ENCODE results near the gene UBAP1. TPM values are rescaled to one million over a fixed set of nuclear protein-coding genes. Genes with fewer than 3 reads are reported as not detected.

The UBAP1 gene
- total and polyA plus RNA-seq, 9 of the 15 experiments (the other 6 are each of a cell fraction or from before 2014, with no cell fraction given): 1.3 to 33.4 (median 16.5) TPM

- TF ChIP-seq SP1 (CRISPR knock-in tag; IDR thresholded peaks at IDR 0.05) (peak; percentile 81; the same call in 1 of the 2 replicates), SMARCA4 (IDR thresholded peaks at IDR 0.05) (peak; percentile 32; the same call in 1 of the 2 replicates), MTA1 (IDR thresholded peaks at IDR 0.05; ENCODE audit: borderline replicate concordance) (0 out of 2 replicates have a peak, but pooled peaks have one; percentile 14), CEBPG (CRISPR knock-in tag; IDR thresholded peaks at IDR 0.05) (0 out of 2 replicates have a peak, but pooled peaks have one; percentile 7), CEBPG (tag; conservative IDR thresholded peaks at IDR 0.05 in 1 of 2, IDR thresholded peaks at IDR 0.05 in 1 of 2) (no peak), RBM14 (IDR thresholded peaks at IDR 0.05; ENCODE audit: borderline replicate concordance, insufficient read depth, low read depth, low read length) (no peak), RFX5 (IDR thresholded peaks at IDR 0.05; ENCODE audit: low read depth, low read length) (no peak), ATF7 (IDR thresholded peaks at IDR 0.05) (peak; percentile 99), KDM5B (IDR thresholded peaks at IDR 0.05; ENCODE audit: insufficient replicate concordance, low read depth, low read length) (peak; percentile 82), TEAD4 (IDR thresholded peaks at IDR 0.05; ENCODE audit: low read length) (peak; percentile 21; the same call in 1 of the 2 replicates), TEAD4 (CRISPR knock-in tag; IDR thresholded peaks at IDR 0.05; ENCODE audit: borderline replicate concordance) (no peak), CEBPZ (IDR thresholded peaks at IDR 0.05; ENCODE audit: borderline replicate concordance, low read depth, low read length) (no peak), CREB1 (IDR thresholded peaks at IDR 0.05) (peak; percentile 89), CREB1 (CRISPR knock-in tag; IDR thresholded peaks at IDR 0.05) (peak; percentile 92), MAZ (CRISPR knock-in tag; conservative IDR thresholded peaks at IDR 0.05 in 1 of 2, IDR thresholded peaks at IDR 0.05 in 1 of 2) (peak; percentile 78 to 79; a peak in 3 of 4 replicates), STAT5A (IDR thresholded peaks at IDR 0.05; ENCODE audit: borderline replicate concordance, low read length) (no peak), ETV5 (CRISPR knock-in tag; IDR thresholded peaks at IDR 0.05; ENCODE audit: low read depth) (0 out of 2 replicates have a peak, but pooled peaks have one; percentile 20), TAF15 (IDR thresholded peaks at IDR 0.05; ENCODE audit: low read depth, low read length) (no peak), BCOR (IDR thresholded peaks at IDR 0.05) (no peak)
- TF ChIP-seq, protein P1, sequence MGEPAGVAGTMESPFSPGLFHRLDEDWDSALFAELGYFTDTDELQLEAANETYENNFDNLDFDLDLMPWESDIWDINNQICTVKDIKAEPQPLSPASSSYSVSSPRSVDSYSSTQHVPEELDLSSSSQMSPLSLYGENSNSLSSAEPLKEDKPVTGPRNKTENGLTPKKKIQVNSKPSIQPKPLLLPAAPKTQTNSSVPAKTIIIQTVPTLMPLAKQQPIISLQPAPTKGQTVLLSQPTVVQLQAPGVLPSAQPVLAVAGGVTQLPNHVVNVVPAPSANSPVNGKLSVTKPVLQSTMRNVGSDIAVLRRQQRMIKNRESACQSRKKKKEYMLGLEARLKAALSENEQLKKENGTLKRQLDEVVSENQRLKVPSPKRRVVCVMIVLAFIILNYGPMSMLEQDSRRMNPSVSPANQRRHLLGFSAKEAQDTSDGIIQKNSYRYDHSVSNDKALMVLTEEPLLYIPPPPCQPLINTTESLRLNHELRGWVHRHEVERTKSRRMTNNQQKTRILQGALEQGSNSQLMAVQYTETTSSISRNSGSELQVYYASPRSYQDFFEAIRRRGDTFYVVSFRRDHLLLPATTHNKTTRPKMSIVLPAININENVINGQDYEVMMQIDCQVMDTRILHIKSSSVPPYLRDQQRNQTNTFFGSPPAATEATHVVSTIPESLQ (CRISPR knock-in tag; IDR thresholded peaks at IDR 0.05): no peak
- TF ChIP-seq, protein P2, sequence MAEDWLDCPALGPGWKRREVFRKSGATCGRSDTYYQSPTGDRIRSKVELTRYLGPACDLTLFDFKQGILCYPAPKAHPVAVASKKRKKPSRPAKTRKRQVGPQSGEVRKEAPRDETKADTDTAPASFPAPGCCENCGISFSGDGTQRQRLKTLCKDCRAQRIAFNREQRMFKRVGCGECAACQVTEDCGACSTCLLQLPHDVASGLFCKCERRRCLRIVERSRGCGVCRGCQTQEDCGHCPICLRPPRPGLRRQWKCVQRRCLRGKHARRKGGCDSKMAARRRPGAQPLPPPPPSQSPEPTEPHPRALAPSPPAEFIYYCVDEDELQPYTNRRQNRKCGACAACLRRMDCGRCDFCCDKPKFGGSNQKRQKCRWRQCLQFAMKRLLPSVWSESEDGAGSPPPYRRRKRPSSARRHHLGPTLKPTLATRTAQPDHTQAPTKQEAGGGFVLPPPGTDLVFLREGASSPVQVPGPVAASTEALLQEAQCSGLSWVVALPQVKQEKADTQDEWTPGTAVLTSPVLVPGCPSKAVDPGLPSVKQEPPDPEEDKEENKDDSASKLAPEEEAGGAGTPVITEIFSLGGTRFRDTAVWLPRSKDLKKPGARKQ (CRISPR knock-in tag; IDR thresholded peaks at IDR 0.05): no peak
Observed at GRCh38 chr9:34178436-34179212, at the start of gene UBAP1 (continued).
